Thyroid gland (tissue), 4 donors: ENCODE measurements around the gene ATRIP. TPM values are rescaled to one million over a fixed set of nuclear protein-coding genes. Genes with fewer than 3 reads are reported as not detected.

Experiments used
- DNase-seq, 2 donors: peaks; one replicate each; pipeline ENCODE4 v3.0.0-alpha.2; 2019
- H3K27ac ChIP-seq, 3 donors: fragments of 200-600 bp; sonication (generic); 1 replicate in 2 of 3; 2 replicates in 1 of 3; pipeline ENCODE4 v1.5.1; 2016 to 2019; ENCODE audit warnings: mild to moderate bottlenecking in 1 of 3, moderate library complexity in 1 of 3
- H3K27me3 ChIP-seq: fragments of 200-600 bp; sonication (generic); one replicate; pipeline ENCODE4 v1.5.1; 2019
- H3K36me3 ChIP-seq, 2 donors: fragments of 200-600 bp; sonication (generic); one replicate each; pipeline ENCODE4 v1.5.1; 2016 to 2019
- H3K4me1 ChIP-seq, 2 donors: fragments of 200-600 bp; sonication (generic); one replicate each; pipeline ENCODE4 v1.5.1; 2017 to 2019
- H3K4me3 ChIP-seq, 3 donors: fragments of 200-600 bp; sonication (generic); replicated peaks in 1 of 3; 1 replicate in 2 of 3; 2 replicates in 1 of 3; pipeline ENCODE4 v1.5.1; 2016; ENCODE audit warnings: mild to moderate bottlenecking in 1 of 3
- H3K9me3 ChIP-seq: fragments of 200-600 bp; sonication (generic); one replicate; pipeline ENCODE4 v1.5.1; 2017
- POLR2A ChIP-seq, 2 donors: fragments of 450-650 bp; IDR thresholded peaks; one replicate each; pipeline ENCODE4 v1.6.1; 2017; ENCODE audit warnings: antibody characterized with exemption in 2 of 2, mild to moderate bottlenecking in 2 of 2, moderate library complexity in 1 of 2
- WGBS, 2 donors: methylation state at CpG; one replicate each; pipeline ENCODE4 v1.1.5; 2017; 5-methylcytosine and 5-hydroxymethylcytosine counted together
- intact Hi-C: fragments of 100-400 bp; cut with DNase I; formaldehyde crosslinking; loops from one replicate; pipeline ENCODE4 v1.15.1; 2023
- total RNA-seq, 4 donors: library from RNA; depleted of rRNA; stranded (reverse); fragments of >200 nt; gene quantifications; one replicate each; pipeline ENCODE4 v1.2.3, GENCODE V29; 2016
- TF ChIP-seq, protein P1 (sequence below), 6 experiments: fragments of 200-600 bp in 3 of 6; fragments of 450-650 bp in 3 of 6; sonication (generic) in 3 of 6; IDR thresholded peaks; one replicate each; pipeline ENCODE4 v1.5.1; 2016 to 2019; ENCODE audit warnings: antibody characterized with exemption in 6 of 6, mild to moderate bottlenecking in 2 of 6, inconsistent platforms in 1 of 6, moderate library complexity in 1 of 6

Gene ATRIP
- total RNA-seq, 4 donors from 2014 or later, result 8.4 to 13.9 (median 11.0) TPM

DNA sequence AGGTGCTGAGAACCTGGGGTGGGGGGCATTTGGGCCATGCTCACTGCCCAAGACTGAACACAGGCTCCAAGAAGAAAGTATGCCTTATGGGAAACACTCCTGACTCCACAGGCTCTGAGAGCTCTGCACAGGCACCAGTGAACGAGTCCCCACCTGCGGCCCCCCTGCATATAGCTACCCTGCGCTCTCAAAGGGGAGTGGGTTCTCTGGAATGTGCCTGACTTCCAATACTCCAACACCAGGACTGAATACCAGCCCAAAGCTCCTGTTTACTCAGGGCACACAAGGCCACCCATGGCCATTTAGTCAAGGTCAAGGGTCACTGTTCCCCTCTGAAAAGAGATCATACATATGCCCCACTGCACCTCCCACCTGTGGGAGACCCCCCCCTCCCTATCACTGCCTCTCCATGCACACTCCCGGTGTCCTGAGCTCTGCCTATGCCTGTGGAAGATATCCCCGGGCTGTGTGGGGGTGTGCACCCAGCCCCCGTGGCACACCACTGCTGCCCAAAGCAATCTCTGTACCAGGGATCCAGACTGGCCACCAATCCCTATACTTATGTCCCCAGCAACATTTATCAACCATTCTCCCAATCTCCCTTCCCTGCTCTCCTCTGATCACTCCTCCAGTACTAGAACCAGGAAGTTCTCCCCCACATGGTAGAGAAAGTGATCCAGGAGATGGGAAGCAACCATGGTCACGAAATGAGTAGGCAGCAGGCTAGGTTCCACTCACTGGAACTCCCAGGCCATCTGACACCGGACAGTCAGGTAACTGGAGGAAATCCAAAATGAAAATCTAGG is 15.1 kb upstream of the ATRIP start:
- peak overlapping the region; percentile 94 to 96 (median 95) for H3K27ac ChIP-seq
- no peaks in the 10 kb centered on the region for H3K9me3 ChIP-seq
- no peak overlapping the region for H3K4me3 ChIP-seq
- TF ChIP-seq, protein P1, sequence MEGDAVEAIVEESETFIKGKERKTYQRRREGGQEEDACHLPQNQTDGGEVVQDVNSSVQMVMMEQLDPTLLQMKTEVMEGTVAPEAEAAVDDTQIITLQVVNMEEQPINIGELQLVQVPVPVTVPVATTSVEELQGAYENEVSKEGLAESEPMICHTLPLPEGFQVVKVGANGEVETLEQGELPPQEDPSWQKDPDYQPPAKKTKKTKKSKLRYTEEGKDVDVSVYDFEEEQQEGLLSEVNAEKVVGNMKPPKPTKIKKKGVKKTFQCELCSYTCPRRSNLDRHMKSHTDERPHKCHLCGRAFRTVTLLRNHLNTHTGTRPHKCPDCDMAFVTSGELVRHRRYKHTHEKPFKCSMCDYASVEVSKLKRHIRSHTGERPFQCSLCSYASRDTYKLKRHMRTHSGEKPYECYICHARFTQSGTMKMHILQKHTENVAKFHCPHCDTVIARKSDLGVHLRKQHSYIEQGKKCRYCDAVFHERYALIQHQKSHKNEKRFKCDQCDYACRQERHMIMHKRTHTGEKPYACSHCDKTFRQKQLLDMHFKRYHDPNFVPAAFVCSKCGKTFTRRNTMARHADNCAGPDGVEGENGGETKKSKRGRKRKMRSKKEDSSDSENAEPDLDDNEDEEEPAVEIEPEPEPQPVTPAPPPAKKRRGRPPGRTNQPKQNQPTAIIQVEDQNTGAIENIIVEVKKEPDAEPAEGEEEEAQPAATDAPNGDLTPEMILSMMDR (IDR thresholded peaks at IDR 0.05), result no peak
- TF ChIP-seq POLR2A (IDR thresholded peaks at IDR 0.05), result no peak
- no peaks in the 10 kb centered on the region for H3K27me3 ChIP-seq
- 85 to 91% methylated on average over 8 of the region's 8 CpGs for WGBS, 2 donors
- DNase-seq, result no peak
- intact Hi-C loops, result loop anchor here (10.0 kb wide), 1 partner anchor 157 kb away; no protein-coding TSS in a partner anchor
- peaks cover 63 to 84% of the 10 kb centered on the region in 2 donors for H3K4me1 ChIP-seq
- H3K36me3 ChIP-seq, result no peaks in the 10 kb centered on the region

DNA sequence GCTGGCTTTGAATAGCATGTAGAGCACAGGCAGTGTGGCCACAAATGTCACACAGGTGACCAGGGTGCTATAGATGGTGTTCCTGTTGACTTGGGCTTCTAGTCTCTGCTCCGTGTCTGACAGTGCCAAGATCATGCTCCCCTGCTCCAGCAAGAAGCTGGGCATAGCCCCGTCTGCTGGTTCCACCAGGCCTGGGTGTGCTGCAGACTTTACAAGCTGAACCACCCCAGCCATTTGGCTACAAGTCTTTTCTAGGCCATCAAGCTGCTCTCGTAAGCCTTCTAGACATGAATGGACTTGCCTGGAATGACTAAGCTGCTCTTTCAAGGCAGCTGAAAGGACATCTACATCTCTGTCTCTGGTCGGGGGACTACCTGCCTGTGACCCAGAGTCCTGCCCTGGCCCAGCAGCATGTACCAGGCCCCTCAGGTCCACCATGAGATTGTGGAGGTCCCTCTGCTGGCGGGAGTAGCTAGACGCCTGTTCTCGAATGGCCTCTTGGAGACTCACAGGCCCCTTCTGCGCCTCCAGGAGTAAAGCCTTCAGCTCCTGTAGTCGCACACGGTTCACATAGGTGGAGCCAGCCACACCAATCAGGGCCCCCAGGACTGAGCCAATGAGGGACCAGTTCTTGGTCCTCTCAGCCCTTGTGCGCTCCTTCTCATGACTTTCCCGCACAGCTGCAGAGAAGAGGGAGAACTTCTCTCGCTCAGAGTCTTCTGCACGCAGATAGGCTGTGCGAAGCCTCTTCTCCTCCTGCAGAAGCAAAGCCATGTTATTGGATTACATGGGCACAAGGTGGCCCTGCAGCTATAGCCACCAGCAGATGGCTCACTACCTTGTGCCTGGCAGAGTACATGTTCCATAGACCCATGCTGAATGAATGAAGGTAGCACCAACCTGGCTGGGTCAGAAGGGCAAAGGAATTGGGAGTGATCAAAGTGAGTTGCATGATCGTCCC is 13.8 kb upstream of the ATRIP start:
- Histone ChIP-seq H3K9me3 (no peaks in the 10 kb centered on the region), H3K4me3 (no peak overlapping the region), H3K4me1 (peaks cover 55 to 72% of the 10 kb centered on the region in 2 donors), H3K36me3 (no peaks in the 10 kb centered on the region), H3K27ac (peak overlapping the region; percentile 95 to 96 (median 96)), H3K27me3 (no peaks in the 10 kb centered on the region)
- intact Hi-C loops, result loop anchor here (10.0 kb wide), 1 partner anchor 158 kb away; no protein-coding TSS in a partner anchor
- DNase-seq, result no peak
- no peak for TF ChIP-seq POLR2A (IDR thresholded peaks at IDR 0.05)
- TF ChIP-seq, protein P1 (IDR thresholded peaks at IDR 0.05), result no peak
- 81 to 86% methylated on average over 14 to 16 of the region's 16 CpGs for WGBS, 2 donors

DNA sequence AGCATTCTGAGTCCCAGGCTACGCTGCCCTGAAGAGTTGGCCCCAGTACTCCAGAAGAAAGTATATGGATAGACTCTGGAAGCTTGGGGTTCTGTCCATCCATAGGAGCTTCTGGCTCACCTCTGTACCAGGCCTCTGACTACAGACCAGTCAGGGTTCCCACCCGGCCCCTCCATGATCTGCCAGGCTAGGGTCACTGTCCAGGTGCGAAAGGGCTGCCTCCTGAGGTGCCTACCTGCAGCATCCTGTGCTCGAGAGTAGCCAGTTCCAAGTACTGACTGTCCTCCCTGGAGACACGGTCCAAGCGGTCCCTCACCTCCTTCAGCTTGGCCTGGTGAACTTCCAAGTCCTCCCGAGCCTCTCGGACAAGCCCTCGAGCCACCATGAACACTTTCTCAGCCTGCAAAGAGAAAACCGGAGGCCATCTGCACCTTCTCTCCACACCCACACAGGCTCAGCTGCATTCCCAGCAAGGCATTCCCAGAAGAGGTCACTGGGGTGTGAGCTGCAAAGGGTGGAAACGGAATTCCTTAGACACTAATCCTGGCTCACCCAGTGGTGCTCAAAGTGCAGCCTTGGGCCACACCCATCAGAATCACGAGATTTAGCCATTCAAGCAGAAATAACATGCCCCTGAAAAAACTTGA is 12.9 kb upstream of the ATRIP start:
- WGBS, 2 donors, result 50 to 54% methylated on average over 11 of the region's 12 CpGs
- H3K36me3 ChIP-seq, result no peaks in the 10 kb centered on the region
- no peaks in the 10 kb centered on the region for H3K9me3 ChIP-seq
- peaks cover 46 to 64% of the 10 kb centered on the region in 2 donors for H3K4me1 ChIP-seq
- H3K4me3 ChIP-seq, result no peak overlapping the region
- no peaks in the 10 kb centered on the region for H3K27me3 ChIP-seq
- intact Hi-C loops, result loop anchor here (10.0 kb wide), 1 partner anchor 159 kb away; no protein-coding TSS in a partner anchor
- H3K27ac ChIP-seq, result peak overlapping the region; percentile 95 to 96 (median 96)
- TF ChIP-seq POLR2A (IDR thresholded peaks at IDR 0.05), result peak in 1 of 2 donors; percentile 68
- TF ChIP-seq, protein P1 (IDR thresholded peaks at IDR 0.05), result no peak
- DNase-seq, result peak; percentile 82 to 85

DNA sequence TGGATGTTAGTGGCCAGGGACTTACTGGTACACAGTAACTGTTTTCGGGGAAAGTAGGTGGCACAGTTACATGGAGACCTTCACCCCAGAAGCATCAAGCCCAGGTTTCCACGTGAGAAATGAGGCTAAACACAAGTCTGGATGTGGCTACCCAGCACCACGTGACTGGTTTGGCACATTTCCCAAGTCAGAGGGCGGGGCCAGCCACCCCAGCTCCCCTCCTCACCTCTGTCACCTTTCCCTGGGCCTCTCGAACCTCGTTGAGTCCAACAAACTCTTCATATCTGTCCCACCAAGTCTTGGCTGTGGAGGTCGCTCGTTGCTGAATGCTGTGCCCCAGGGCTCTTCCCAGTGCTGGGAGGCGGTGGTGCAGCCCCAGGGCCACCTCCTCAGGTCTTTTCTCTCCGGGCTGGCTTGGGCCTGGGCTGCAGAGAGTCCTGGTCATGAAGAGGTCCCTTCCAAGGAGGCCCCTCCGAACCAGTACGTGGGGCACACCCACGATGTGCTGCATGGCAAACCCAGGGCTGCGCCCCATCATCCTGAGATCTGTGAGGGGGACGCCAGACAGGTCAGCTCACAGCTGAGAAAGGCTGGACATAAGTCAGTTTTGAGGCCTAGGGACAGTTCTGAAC is 11.8 kb upstream of the ATRIP start:
- Histone ChIP-seq H3K9me3 (no peaks in the 10 kb centered on the region), H3K27me3 (no peaks in the 10 kb centered on the region), H3K27ac (peak overlapping the region; percentile 95 to 96 (median 96)), H3K36me3 (no peaks in the 10 kb centered on the region), H3K4me1 (peaks cover 46 to 70% of the 10 kb centered on the region in 2 donors), H3K4me3 (no peak overlapping the region)
- intact Hi-C loops, result loop anchor here (5.0 to 10.0 kb wide), 2 partner anchors 160 to 242 kb away; no protein-coding TSS in a partner anchor
- 58 to 73% methylated on average over 12 to 13 of the region's 15 CpGs for WGBS, 2 donors
- TF ChIP-seq POLR2A (IDR thresholded peaks at IDR 0.05), result no peak
- TF ChIP-seq, protein P1 (IDR thresholded peaks at IDR 0.05), result no peak
- peak in 1 of 2 donors; percentile 39 for DNase-seq
